ENCODE results near the gene XRCC5. TPM values are rescaled to one million over a fixed set of nuclear protein-coding genes. Genes with fewer than 3 reads are reported as not detected.

XRCC5 gene
- total and polyA plus RNA-seq, 2 of the 8 experiments (the other 6 are each of a cell fraction or from before 2014, with no cell fraction given), result 308 to 644 TPM

GRCh38 chr2:216146573-216146972 lies 37.4 kb downstream of the XRCC5 start (continued):
- TF ChIP-seq, protein P1, sequence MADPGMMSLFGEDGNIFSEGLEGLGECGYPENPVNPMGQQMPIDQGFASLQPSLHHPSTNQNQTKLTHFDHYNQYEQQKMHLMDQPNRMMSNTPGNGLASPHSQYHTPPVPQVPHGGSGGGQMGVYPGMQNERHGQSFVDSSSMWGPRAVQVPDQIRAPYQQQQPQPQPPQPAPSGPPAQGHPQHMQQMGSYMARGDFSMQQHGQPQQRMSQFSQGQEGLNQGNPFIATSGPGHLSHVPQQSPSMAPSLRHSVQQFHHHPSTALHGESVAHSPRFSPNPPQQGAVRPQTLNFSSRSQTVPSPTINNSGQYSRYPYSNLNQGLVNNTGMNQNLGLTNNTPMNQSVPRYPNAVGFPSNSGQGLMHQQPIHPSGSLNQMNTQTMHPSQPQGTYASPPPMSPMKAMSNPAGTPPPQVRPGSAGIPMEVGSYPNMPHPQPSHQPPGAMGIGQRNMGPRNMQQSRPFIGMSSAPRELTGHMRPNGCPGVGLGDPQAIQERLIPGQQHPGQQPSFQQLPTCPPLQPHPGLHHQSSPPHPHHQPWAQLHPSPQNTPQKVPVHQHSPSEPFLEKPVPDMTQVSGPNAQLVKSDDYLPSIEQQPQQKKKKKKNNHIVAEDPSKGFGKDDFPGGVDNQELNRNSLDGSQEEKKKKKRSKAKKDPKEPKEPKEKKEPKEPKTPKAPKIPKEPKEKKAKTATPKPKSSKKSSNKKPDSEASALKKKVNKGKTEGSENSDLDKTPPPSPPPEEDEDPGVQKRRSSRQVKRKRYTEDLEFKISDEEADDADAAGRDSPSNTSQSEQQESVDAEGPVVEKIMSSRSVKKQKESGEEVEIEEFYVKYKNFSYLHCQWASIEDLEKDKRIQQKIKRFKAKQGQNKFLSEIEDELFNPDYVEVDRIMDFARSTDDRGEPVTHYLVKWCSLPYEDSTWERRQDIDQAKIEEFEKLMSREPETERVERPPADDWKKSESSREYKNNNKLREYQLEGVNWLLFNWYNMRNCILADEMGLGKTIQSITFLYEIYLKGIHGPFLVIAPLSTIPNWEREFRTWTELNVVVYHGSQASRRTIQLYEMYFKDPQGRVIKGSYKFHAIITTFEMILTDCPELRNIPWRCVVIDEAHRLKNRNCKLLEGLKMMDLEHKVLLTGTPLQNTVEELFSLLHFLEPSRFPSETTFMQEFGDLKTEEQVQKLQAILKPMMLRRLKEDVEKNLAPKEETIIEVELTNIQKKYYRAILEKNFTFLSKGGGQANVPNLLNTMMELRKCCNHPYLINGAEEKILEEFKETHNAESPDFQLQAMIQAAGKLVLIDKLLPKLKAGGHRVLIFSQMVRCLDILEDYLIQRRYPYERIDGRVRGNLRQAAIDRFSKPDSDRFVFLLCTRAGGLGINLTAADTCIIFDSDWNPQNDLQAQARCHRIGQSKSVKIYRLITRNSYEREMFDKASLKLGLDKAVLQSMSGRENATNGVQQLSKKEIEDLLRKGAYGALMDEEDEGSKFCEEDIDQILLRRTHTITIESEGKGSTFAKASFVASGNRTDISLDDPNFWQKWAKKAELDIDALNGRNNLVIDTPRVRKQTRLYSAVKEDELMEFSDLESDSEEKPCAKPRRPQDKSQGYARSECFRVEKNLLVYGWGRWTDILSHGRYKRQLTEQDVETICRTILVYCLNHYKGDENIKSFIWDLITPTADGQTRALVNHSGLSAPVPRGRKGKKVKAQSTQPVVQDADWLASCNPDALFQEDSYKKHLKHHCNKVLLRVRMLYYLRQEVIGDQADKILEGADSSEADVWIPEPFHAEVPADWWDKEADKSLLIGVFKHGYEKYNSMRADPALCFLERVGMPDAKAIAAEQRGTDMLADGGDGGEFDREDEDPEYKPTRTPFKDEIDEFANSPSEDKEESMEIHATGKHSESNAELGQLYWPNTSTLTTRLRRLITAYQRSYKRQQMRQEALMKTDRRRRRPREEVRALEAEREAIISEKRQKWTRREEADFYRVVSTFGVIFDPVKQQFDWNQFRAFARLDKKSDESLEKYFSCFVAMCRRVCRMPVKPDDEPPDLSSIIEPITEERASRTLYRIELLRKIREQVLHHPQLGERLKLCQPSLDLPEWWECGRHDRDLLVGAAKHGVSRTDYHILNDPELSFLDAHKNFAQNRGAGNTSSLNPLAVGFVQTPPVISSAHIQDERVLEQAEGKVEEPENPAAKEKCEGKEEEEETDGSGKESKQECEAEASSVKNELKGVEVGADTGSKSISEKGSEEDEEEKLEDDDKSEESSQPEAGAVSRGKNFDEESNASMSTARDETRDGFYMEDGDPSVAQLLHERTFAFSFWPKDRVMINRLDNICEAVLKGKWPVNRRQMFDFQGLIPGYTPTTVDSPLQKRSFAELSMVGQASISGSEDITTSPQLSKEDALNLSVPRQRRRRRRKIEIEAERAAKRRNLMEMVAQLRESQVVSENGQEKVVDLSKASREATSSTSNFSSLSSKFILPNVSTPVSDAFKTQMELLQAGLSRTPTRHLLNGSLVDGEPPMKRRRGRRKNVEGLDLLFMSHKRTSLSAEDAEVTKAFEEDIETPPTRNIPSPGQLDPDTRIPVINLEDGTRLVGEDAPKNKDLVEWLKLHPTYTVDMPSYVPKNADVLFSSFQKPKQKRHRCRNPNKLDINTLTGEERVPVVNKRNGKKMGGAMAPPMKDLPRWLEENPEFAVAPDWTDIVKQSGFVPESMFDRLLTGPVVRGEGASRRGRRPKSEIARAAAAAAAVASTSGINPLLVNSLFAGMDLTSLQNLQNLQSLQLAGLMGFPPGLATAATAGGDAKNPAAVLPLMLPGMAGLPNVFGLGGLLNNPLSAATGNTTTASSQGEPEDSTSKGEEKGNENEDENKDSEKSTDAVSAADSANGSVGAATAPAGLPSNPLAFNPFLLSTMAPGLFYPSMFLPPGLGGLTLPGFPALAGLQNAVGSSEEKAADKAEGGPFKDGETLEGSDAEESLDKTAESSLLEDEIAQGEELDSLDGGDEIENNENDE (IDR thresholded peaks at IDR 0.05; ENCODE audit: insufficient replicate concordance, low read length), result no peak
- TF ChIP-seq CREB1 (IDR thresholded peaks at IDR 0.05), result no peak
- TF ChIP-seq KDM5A (IDR thresholded peaks at IDR 0.05; ENCODE audit: low read length), result no peak
- no peak for TF ChIP-seq MAX (IDR thresholded peaks at IDR 0.05)
- TF ChIP-seq HDAC6 (IDR thresholded peaks at IDR 0.05; ENCODE audit: low read depth, low read length), result no peak

Data from H1 (cell line).